PFSK-1 (cell line): ENCODE data around the gene NOX5.

Experiments
- FOXP2 ChIP-seq: optimal IDR thresholded peaks from 2 replicates; pipeline ENCODE3; 2011; ENCODE audit warnings: borderline replicate concordance, control low read depth, inconsistent platforms; ENCODE audit not compliant: insufficient read depth; ENCODE audit errors: extremely low read length, extremely low read depth
- POLR2AphosphoS5 ChIP-seq: IDR thresholded peaks from 2 replicates; pipeline ENCODE4 v1.6.1; 2012; ENCODE audit warnings: low read depth, mild to moderate bottlenecking, control low read depth, low read length, moderate library complexity
- REST ChIP-seq, 2 experiments: IDR thresholded peaks; 2 replicates each; pipeline versions ENCODE4 v1.6.1 to v1.8.0; 2011 to 2012; ENCODE audit warnings: low read depth in 2 of 2, low read length in 2 of 2, control low read depth in 1 of 2, inconsistent platforms in 1 of 2, mild to moderate bottlenecking in 1 of 2, moderate library complexity in 1 of 2; ENCODE audit not compliant: insufficient read depth in 1 of 2
- SIN3A ChIP-seq: IDR thresholded peaks from 2 replicates; pipeline ENCODE4 v1.6.1; 2012; ENCODE audit warnings: mild to moderate bottlenecking, low read length, moderate library complexity, borderline replicate concordance; ENCODE audit not compliant: insufficient read depth
- TAF1 ChIP-seq: IDR thresholded peaks from 2 replicates; pipeline ENCODE4 v1.6.1; 2012; ENCODE audit warnings: low read length, control low read depth, borderline replicate concordance; ENCODE audit not compliant: insufficient read depth

Gene NOX5

GRCh38 chr15:69058830-69059556 lies 44.5 kb downstream of the NOX5 start:
- TF ChIP-seq SIN3A (no peak), REST (IDR thresholded peaks at IDR 0.05; ENCODE audit: insufficient read depth in 1 of 2, low read depth in 2 of 2, low read length in 2 of 2) (no peak; a peak in 1 of 4 replicates), FOXP2 (peak; percentile 16), TAF1 (no peak), POLR2AphosphoS5 (no peak)

GRCh38 chr15:69059557-69059943 lies 45.1 kb downstream of the NOX5 start:
- TF ChIP-seq SIN3A (no peak), POLR2AphosphoS5 (no peak)

GRCh38 chr15:69060041-69060481 lies 45.6 kb downstream of the NOX5 start:
- TF ChIP-seq REST (IDR thresholded peaks at IDR 0.05; ENCODE audit: insufficient read depth in 1 of 2, low read depth in 2 of 2, low read length in 2 of 2) (no peak), TAF1 (no peak), SIN3A (no peak), POLR2AphosphoS5 (no peak), FOXP2 (no peak)

- TF ChIP-seq REST (IDR thresholded peaks at IDR 0.05; ENCODE audit: insufficient read depth in 1 of 2, low read depth in 2 of 2, low read length in 2 of 2) (no peak), SIN3A (no peak), TAF1 (no peak), FOXP2 (no peak), POLR2AphosphoS5 (no peak)
These were observed 46.2 kb downstream of the NOX5 start for GRCh38 chr15:69060744-69061143.

- TF ChIP-seq REST (IDR thresholded peaks at IDR 0.05; ENCODE audit: insufficient read depth in 1 of 2, low read depth in 2 of 2, low read length in 2 of 2) (no peak), TAF1 (no peak), POLR2AphosphoS5 (no peak), SIN3A (no peak), FOXP2 (no peak)
These were observed 46.9 kb downstream of the NOX5 start for GRCh38 chr15:69061414-69061842.
